ENCODE results near the gene GNAO1. TPM values are rescaled to one million over a fixed set of nuclear protein-coding genes. Genes with fewer than 3 reads are reported as not detected.

The GNAO1 gene
- total and polyA plus RNA-seq, 9 of the 15 experiments (the other 6 are each of a cell fraction or from before 2014, with no cell fraction given) = 0.07 to 0.42 (median 0.08) TPM; not detected in 5

DNA sequence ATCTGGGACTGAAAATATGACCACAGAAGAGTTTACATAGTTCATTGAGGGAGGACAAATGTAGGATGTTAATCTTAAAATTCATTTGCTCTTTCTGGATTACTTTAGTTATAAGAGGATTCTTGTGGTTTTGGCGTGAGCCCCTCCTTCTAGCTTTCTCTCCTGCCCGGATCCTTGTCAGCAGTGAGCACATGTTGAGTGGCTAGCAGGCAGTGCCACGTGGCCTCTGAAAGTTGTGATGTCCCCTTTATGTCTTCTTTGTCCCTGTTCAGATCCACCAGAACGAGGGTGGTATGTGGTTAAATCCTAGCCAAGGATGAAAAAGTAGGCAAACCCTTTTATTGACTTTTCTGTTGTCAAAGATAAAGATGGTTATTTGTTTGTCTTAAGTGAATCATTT, 83.8 kb downstream of the GNAO1 start:
- intact Hi-C loops (cut with micrococcal nuclease) (no loop called here), in situ Hi-C loops (cut with MboI) (no loop called here)
- H3K9me3 ChIP-seq (replicated peaks; ENCODE audit: control insufficient read depth, insufficient read depth, low read depth, low read length) = 0 out of 2 replicates have a peak, but pooled peaks cover 2% of the 10 kb centered on the region
- no peaks in the 10 kb centered on the region for H3K79me2 ChIP-seq (ENCODE audit: control insufficient read depth, insufficient read depth, low read length)
- H2AFZ ChIP-seq (ENCODE audit: low read depth, low read length) = peak overlapping the region; percentile 74
- no peaks in the 10 kb centered on the region for H3K27me3 ChIP-seq (ENCODE audit: control insufficient read depth in 2 of 2, insufficient read depth in 2 of 2, low read length in 2 of 2)
- ChIA-PET CTCF (ENCODE audit: low intra/inter-chr PET ratio) (no interaction called here), POLR2A (interaction anchor here (1.5 kb wide), 1 partner anchor 23 kb away, joined by 5 read pairs; no protein-coding TSS in a partner anchor)
- 5% methylated on average over 4 of the region's 4 CpGs for WGBS (ENCODE audit: insufficient coverage, low coverage, missing lambda C conversion rate)
- no peaks in the 10 kb centered on the region for H3K36me3 ChIP-seq (ENCODE audit: control insufficient read depth, insufficient read depth, low read length)
- FAIRE-seq (peak; percentile 40), ATAC-seq (no peak), DNase-seq (ENCODE audit: extremely low read depth in 1 of 4, low spot score in 3 of 4) (peak in 2 of 4 experiments; percentile 26 to 43)
- H3K9ac ChIP-seq (ENCODE audit: insufficient read depth in 1 of 2, low read depth in 2 of 2, low read length in 2 of 2) = no peak overlapping the region
- peaks cover 15 to 33% of the 10 kb centered on the region in 2 experiments for H3K4me1 ChIP-seq (replicated peaks in 1 of 2; ENCODE audit: control insufficient read depth in 2 of 2, insufficient read depth in 2 of 2, low read length in 2 of 2)
- H3K4me2 ChIP-seq (ENCODE audit: insufficient read depth, low read length) = no peak overlapping the region
- H3K27ac ChIP-seq (ENCODE audit: extremely low read depth, low read depth, low read length) = no peak overlapping the region
- BruUV-seq (replicated peaks) = no TSS peak
- no peak overlapping the region for H3K4me3 ChIP-seq
- no peaks in the 10 kb centered on the region for H3K9me1 ChIP-seq (ENCODE audit: control insufficient read depth, insufficient read depth, low read length)
- H4K20me1 ChIP-seq (replicated peaks; ENCODE audit: control insufficient read depth, insufficient read depth, low read length) = no peaks in the 10 kb centered on the region
- TF ChIP-seq CBX3 (IDR thresholded peaks at IDR 0.05; ENCODE audit: borderline replicate concordance in 1 of 2, low read length in 2 of 2) (peak in 1 of 2 experiments; percentile 73; a peak in 2 of 3 replicates), ZNF707 (CRISPR knock-in tag; conservative IDR thresholded peaks at IDR 0.05) (no peak), RAD51 (IDR thresholded peaks at IDR 0.05; ENCODE audit: borderline replicate concordance, low read depth) (peak; percentile 20; the same call in 1 of the 2 replicates), TAL1 (IDR thresholded peaks at IDR 0.05) (0 out of 2 replicates have a peak, but pooled peaks have one; percentile 15), ARID1B (IDR thresholded peaks at IDR 0.05) (0 out of 2 replicates have a peak, but pooled peaks have one; percentile 8), SOX6 (IDR thresholded peaks at IDR 0.05) (0 out of 2 replicates have a peak, but pooled peaks have one; percentile 27), MYNN (IDR thresholded peaks at IDR 0.05) (no peak), MYNN (CRISPR knock-in tag; IDR thresholded peaks at IDR 0.05) (no peak), MYC (IDR thresholded peaks at IDR 0.05; ENCODE audit: low read depth, low read length) (peak; percentile 72; the same call in 1 of the 2 replicates), MYC (CRISPR knock-in tag; IDR thresholded peaks at IDR 0.05; ENCODE audit: borderline replicate concordance, low read depth) (no peak), L3MBTL2 (IDR thresholded peaks at IDR 0.05) (peak; percentile 93), TCF7 (IDR thresholded peaks at IDR 0.05; ENCODE audit: borderline replicate concordance) (no peak), ZNF584 (CRISPR knock-in tag; IDR thresholded peaks at IDR 0.05; ENCODE audit: low read depth) (0 out of 2 replicates have a peak, but pooled peaks have one; percentile 35), EP400 (IDR thresholded peaks at IDR 0.05) (peak; percentile 46; the same call in 1 of the 2 replicates), CBFA2T3 (IDR thresholded peaks at IDR 0.05) (peak; percentile 41), PBX2 (CRISPR knock-in tag; IDR thresholded peaks at IDR 0.05; ENCODE audit: low read depth) (no peak), PBX2 (tag; conservative IDR thresholded peaks at IDR 0.05; ENCODE audit: low read depth) (no peak)
- TF ChIP-seq, protein P1, sequence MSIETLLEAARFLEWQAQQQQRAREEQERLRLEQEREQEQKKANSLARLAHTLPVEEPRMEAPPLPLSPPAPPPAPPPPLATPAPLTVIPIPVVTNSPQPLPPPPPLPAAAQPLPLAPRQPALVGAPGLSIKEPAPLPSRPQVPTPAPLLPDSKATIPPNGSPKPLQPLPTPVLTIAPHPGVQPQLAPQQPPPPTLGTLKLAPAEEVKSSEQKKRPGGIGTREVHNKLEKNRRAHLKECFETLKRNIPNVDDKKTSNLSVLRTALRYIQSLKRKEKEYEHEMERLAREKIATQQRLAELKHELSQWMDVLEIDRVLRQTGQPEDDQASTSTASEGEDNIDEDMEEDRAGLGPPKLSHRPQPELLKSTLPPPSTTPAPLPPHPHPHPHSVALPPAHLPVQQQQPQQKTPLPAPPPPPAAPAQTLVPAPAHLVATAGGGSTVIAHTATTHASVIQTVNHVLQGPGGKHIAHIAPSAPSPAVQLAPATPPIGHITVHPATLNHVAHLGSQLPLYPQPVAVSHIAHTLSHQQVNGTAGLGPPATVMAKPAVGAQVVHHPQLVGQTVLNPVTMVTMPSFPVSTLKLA (conservative IDR thresholded peaks at IDR 0.05) = peak in 1 of 2 experiments; percentile 65; a peak in 2 of 4 replicates
- TF ChIP-seq, protein P2, sequence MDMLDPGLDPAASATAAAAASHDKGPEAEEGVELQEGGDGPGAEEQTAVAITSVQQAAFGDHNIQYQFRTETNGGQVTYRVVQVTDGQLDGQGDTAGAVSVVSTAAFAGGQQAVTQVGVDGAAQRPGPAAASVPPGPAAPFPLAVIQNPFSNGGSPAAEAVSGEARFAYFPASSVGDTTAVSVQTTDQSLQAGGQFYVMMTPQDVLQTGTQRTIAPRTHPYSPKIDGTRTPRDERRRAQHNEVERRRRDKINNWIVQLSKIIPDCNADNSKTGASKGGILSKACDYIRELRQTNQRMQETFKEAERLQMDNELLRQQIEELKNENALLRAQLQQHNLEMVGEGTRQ (CRISPR knock-in tag; IDR thresholded peaks at IDR 0.05) = peak; percentile 45; the same call in 1 of the 2 replicates
